Liver (tissue), 9 donors: ENCODE results near the gene CYFIP1. TPM values are rescaled to one million over a fixed set of nuclear protein-coding genes. Genes with fewer than 3 reads are reported as not detected.

Source experiments
- DNase-seq: peaks from one replicate; pipeline ENCODE4 v3.0.0-alpha.2; 2017; ENCODE audit warnings: low spot score
- H3K27ac ChIP-seq, 2 donors: one replicate each; pipeline ENCODE4 v1.7.0; 2013; ENCODE audit warnings: inconsistent platforms in 2 of 2, low read length in 2 of 2, control low read depth in 1 of 2, low read depth in 1 of 2, mild to moderate bottlenecking in 1 of 2
- H3K27me3 ChIP-seq, 4 donors: one replicate each; pipeline versions ENCODE4 v1.6.1 to v1.7.0; 2013; ENCODE audit warnings: low read length in 3 of 4, inconsistent platforms in 1 of 4, mild to moderate bottlenecking in 1 of 4, moderate library complexity in 1 of 4; ENCODE audit not compliant: control insufficient read depth in 4 of 4, insufficient read depth in 4 of 4
- H3K36me3 ChIP-seq, 4 donors: one replicate each; pipeline versions ENCODE4 v1.6.1 to v1.7.0; 2013; ENCODE audit warnings: low read length in 3 of 4, mild to moderate bottlenecking in 3 of 4, low read depth in 1 of 4, moderate library complexity in 1 of 4; ENCODE audit not compliant: control insufficient read depth in 4 of 4, insufficient read depth in 3 of 4
- H3K4me1 ChIP-seq, 4 donors: one replicate each; pipeline versions ENCODE4 v1.6.1 to v1.7.0; 2013; ENCODE audit warnings: low read length in 3 of 4, mild to moderate bottlenecking in 3 of 4, moderate library complexity in 1 of 4; ENCODE audit not compliant: control insufficient read depth in 4 of 4, insufficient read depth in 4 of 4
- H3K4me3 ChIP-seq, 3 donors: one replicate each; pipeline versions ENCODE4 v1.6.1 to v1.7.0; 2013; ENCODE audit warnings: low read length in 3 of 3, control low read depth in 1 of 3, low read depth in 1 of 3, mild to moderate bottlenecking in 1 of 3
- H3K9ac ChIP-seq, 2 donors: one replicate each; pipeline ENCODE4 v1.7.0; 2013; ENCODE audit warnings: low read length in 2 of 2, mild to moderate bottlenecking in 2 of 2, moderate library complexity in 2 of 2, control low read depth in 1 of 2, low read depth in 1 of 2
- H3K9me3 ChIP-seq, 4 donors: one replicate each; pipeline versions ENCODE4 v1.6.1 to v1.7.0; 2013; ENCODE audit warnings: low read length in 3 of 4; ENCODE audit not compliant: control insufficient read depth in 4 of 4
- ATF3 ChIP-seq: IDR thresholded peaks from 2 replicates; pipeline ENCODE4 v1.6.1; 2016; ENCODE audit warnings: antibody characterized with exemption
- FOXA2 ChIP-seq: IDR thresholded peaks from 2 replicates; pipeline ENCODE4 v1.6.1; 2016; ENCODE audit warnings: antibody characterized with exemption
- GABPA ChIP-seq, 2 donors: IDR thresholded peaks in 1 of 2; conservative IDR thresholded peaks in 1 of 2; 2 replicates each; pipeline ENCODE4 v1.6.1; 2016; ENCODE audit warnings: antibody characterized with exemption in 2 of 2, mild to moderate bottlenecking in 1 of 2, moderate library complexity in 1 of 2
- HNF4A ChIP-seq, 2 donors: conservative IDR thresholded peaks; 2 replicates each; pipeline ENCODE4 v1.6.1; 2016; ENCODE audit warnings: antibody characterized with exemption in 2 of 2, mild to moderate bottlenecking in 2 of 2
- HNF4G ChIP-seq: IDR thresholded peaks from 2 replicates; pipeline ENCODE4 v1.6.1; 2016; ENCODE audit warnings: antibody characterized with exemption
- JUND ChIP-seq, 2 donors: IDR thresholded peaks; 2 replicates each; pipeline ENCODE4 v1.6.1; 2016; ENCODE audit warnings: antibody characterized with exemption in 2 of 2
- MAX ChIP-seq: IDR thresholded peaks from 2 replicates; pipeline ENCODE4 v1.6.1; 2016; ENCODE audit warnings: antibody characterized with exemption
- NR2F2 ChIP-seq: IDR thresholded peaks from 2 replicates; pipeline ENCODE4 v1.6.1; 2016; ENCODE audit warnings: antibody characterized with exemption
- RAD21 ChIP-seq, 2 donors: IDR thresholded peaks; 2 replicates each; pipeline ENCODE4 v1.6.1; 2016; ENCODE audit warnings: antibody characterized with exemption in 2 of 2, mild to moderate bottlenecking in 2 of 2
- RXRA ChIP-seq, 2 donors: IDR thresholded peaks; 2 replicates each; pipeline ENCODE4 v1.6.1; 2017 to 2018; ENCODE audit warnings: antibody characterized with exemption in 2 of 2, mild to moderate bottlenecking in 1 of 2
- SP1 ChIP-seq: IDR thresholded peaks from 2 replicates; pipeline ENCODE4 v1.6.1; 2018; ENCODE audit warnings: antibody characterized with exemption, mild to moderate bottlenecking
- TAF1 ChIP-seq: conservative IDR thresholded peaks from 2 replicates; pipeline ENCODE4 v1.6.1; 2016; ENCODE audit warnings: antibody characterized with exemption, mild to moderate bottlenecking
- YY1 ChIP-seq: IDR thresholded peaks from 2 replicates; pipeline ENCODE4 v1.6.1; 2016; ENCODE audit warnings: antibody characterized with exemption, mild to moderate bottlenecking
- WGBS: extraction: QIAGEN DNeasy Blood & Tissue Kit; methylation state at CpG from one replicate; pipeline ENCODE4 v1.1.7; 2013; 5-methylcytosine and 5-hydroxymethylcytosine counted together
- polyA plus RNA-seq, 2 donors: library from polyadenylated mRNA; stranded (reverse) in 1 of 2; unstranded in 1 of 2; fragments of 200-250 nt in 1 of 2; fragments of >200 nt in 1 of 2; fragmentation: Nextera tagmentation in 1 of 2; extraction: Ambion mirVana in 1 of 2; gene quantifications; one replicate each; pipeline versions ENCODE4 v1.2.1 to v1.2.3, GENCODE V29; 2013 to 2015
- total RNA-seq, 2 donors: library from RNA; depleted of rRNA; stranded (reverse); fragments of >200 nt; gene quantifications; one replicate each; pipeline ENCODE4 v1.2.3, GENCODE V29; 2014
- TF ChIP-seq, protein P1 (sequence below): IDR thresholded peaks from 2 replicates; pipeline ENCODE4 v1.6.1; 2016; ENCODE audit warnings: antibody characterized with exemption
- donor health status: healthy.
- donor health status: healthy.
- donor health status: healthy.
- donor health status: healthy.
- donor health status: healthy.

The CYFIP1 gene
- total and polyA plus RNA-seq, 4 donors = 13.5 to 48.3 (median 38.3) TPM

DNA sequence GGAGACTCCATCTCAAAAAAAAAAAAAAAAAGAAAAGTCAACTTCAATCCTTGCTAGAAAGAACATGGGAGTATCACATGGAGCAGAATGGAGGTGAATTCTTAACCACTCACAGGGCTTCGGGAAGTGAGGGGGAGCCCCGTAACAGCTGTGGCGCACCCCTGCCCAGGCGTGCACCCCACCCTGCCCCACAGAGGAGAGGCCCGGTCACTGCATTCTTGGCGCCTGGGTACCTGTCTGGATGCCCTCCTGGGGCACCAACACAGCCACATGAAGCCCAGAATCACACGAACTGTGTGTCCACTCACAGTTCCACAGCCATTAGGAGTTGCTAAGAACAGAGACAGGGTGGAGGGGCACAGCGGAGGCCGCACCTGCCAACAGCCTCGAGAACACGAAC lies 89.9 kb downstream of the CYFIP1 start:
- no peak for DNase-seq
- no peaks in the 10 kb centered on the region for H3K4me1 ChIP-seq
- 96% methylated on average over 11 of the region's 11 CpGs for WGBS
- H3K9ac ChIP-seq = no peak overlapping the region
- H3K36me3 ChIP-seq = peaks cover 5 to 38% (median 19%) of the 10 kb centered on the region in 4 donors
- H3K27me3 ChIP-seq = no peaks in the 10 kb centered on the region
- H3K9me3 ChIP-seq = no peaks in the 10 kb centered on the region
- no peak for TF ChIP-seq TAF1
- no peak for TF ChIP-seq YY1
- no peak for TF ChIP-seq ATF3
- TF ChIP-seq MAX = no peak
- no peak for TF ChIP-seq RXRA (IDR thresholded peaks at IDR 0.05)
- TF ChIP-seq SP1 = no peak
- TF ChIP-seq JUND (IDR thresholded peaks at IDR 0.05) = no peak
- no peak for TF ChIP-seq RAD21 (IDR thresholded peaks at IDR 0.05)
- TF ChIP-seq HNF4A (conservative IDR thresholded peaks at IDR 0.05) = no peak
- TF ChIP-seq, protein P1, sequence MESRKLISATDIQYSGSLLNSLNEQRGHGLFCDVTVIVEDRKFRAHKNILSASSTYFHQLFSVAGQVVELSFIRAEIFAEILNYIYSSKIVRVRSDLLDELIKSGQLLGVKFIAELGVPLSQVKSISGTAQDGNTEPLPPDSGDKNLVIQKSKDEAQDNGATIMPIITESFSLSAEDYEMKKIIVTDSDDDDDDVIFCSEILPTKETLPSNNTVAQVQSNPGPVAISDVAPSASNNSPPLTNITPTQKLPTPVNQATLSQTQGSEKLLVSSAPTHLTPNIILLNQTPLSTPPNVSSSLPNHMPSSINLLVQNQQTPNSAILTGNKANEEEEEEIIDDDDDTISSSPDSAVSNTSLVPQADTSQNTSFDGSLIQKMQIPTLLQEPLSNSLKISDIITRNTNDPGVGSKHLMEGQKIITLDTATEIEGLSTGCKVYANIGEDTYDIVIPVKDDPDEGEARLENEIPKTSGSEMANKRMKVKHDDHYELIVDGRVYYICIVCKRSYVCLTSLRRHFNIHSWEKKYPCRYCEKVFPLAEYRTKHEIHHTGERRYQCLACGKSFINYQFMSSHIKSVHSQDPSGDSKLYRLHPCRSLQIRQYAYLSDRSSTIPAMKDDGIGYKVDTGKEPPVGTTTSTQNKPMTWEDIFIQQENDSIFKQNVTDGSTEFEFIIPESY = no peak
- H3K4me3 ChIP-seq = no peak overlapping the region
- H3K27ac ChIP-seq = no peak overlapping the region

DNA sequence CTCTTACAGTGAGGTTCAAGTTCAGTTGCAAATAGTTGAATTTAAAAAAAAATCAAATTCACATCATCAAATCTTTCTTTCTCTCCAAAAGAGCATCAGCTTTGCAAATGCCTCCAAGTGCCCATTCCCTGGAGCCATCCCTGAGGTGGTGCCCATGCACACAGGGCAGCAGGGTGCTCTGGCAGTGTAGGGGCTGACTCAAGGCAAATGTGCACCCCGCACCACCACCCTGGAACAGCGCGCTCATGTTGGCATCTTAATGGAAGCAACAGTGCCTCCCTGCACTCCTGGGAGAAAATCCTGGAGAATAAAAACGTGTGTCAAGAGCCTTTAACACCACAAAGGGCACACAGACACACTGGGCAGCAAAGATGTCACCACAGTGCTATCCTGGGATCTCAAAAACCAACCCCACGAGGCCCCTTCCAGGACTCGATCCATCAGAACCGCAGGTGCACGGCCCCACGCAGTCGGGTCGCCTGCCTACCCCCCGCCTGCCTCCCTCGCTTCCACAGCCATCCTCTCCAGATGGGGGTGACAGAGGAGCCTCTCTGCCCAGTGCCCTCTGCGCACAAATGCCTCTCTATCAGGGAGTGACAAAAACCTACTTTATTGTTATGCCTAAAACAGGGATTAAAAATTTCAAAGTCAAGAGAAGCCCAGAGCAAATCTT lies 90.9 kb downstream of the CYFIP1 start:
- no peak overlapping the region for H3K4me3 ChIP-seq
- no peak for DNase-seq
- H3K4me1 ChIP-seq = no peaks in the 10 kb centered on the region
- H3K27me3 ChIP-seq = no peaks in the 10 kb centered on the region
- H3K9ac ChIP-seq = no peak overlapping the region
- H3K9me3 ChIP-seq = no peaks in the 10 kb centered on the region
- TF ChIP-seq TAF1 (no peak), GABPA (IDR thresholded peaks at IDR 0.05 in 1 of 2, conservative IDR thresholded peaks at IDR 0.05 in 1 of 2) (no peak), HNF4G (no peak), FOXA2 (no peak), ATF3 (no peak), NR2F2 (no peak), JUND (IDR thresholded peaks at IDR 0.05) (no peak), RXRA (IDR thresholded peaks at IDR 0.05) (no peak), HNF4A (conservative IDR thresholded peaks at IDR 0.05) (no peak)
- TF ChIP-seq, protein P1 = no peak
- 96% methylated on average over 14 of the region's 14 CpGs for WGBS
- peaks cover 5 to 38% (median 19%) of the 10 kb centered on the region in 4 donors for H3K36me3 ChIP-seq
- H3K27ac ChIP-seq = no peak overlapping the region
